Ovary (tissue), 9 donors: ENCODE measurements around the gene CPE. TPM values are rescaled to one million over a fixed set of nuclear protein-coding genes. Genes with fewer than 3 reads are reported as not detected.

Experiments used
- DNase-seq, 5 donors: peaks; one replicate each; pipeline ENCODE4 v3.0.0-alpha.2; 2019 to 2020
- H3K27ac ChIP-seq, 2 donors: fragments of 200-600 bp; one replicate each; pipeline versions ENCODE4 v1.5.1 to v1.8.0; 2019 to 2022
- H3K27me3 ChIP-seq: fragments of 200-600 bp; one replicate; pipeline ENCODE4 v1.8.0; 2022
- H3K36me3 ChIP-seq: fragments of 200-600 bp; sonication (generic); one replicate; pipeline ENCODE4 v1.5.1; 2019
- H3K4me1 ChIP-seq: one replicate; pipeline ENCODE4 v1.8.1; 2013; ENCODE audit warnings: mild to moderate bottlenecking, moderate library complexity; ENCODE audit not compliant: insufficient read depth
- H3K4me3 ChIP-seq: fragments of 200-600 bp; sonication (generic); one replicate; pipeline ENCODE4 v1.5.1; 2017
- H3K9me3 ChIP-seq, 2 donors: fragments of 200-600 bp in 1 of 2; sonication (generic) in 1 of 2; one replicate each; pipeline versions ENCODE4 v1.5.1 to v1.8.1; 2013 to 2019; ENCODE audit warnings: mild to moderate bottlenecking in 1 of 2, moderate library complexity in 1 of 2
- CTCF ChIP-seq, 3 donors: fragments of 450-650 bp in 2 of 3; fragments of 200-600 bp in 1 of 3; IDR thresholded peaks; one replicate each; pipeline versions ENCODE4 v1.5.1 to v1.8.0; 2016 to 2022; ENCODE audit warnings: antibody characterized with exemption in 3 of 3, mild to moderate bottlenecking in 1 of 3
- EP300 ChIP-seq: sonication (generic); formaldehyde crosslinking; IDR thresholded peaks from one replicate; pipeline ENCODE4 v1.6.1; 2017; ENCODE audit warnings: antibody characterized with exemption
- POLR2A ChIP-seq: fragments of 450-650 bp; IDR thresholded peaks from one replicate; pipeline ENCODE4 v1.6.1; 2017; ENCODE audit warnings: antibody characterized with exemption, mild to moderate bottlenecking, moderate library complexity
- WGBS, 3 donors: extraction: QIAGEN DNeasy Blood & Tissue Kit in 1 of 3; methylation state at CpG; one replicate each; pipeline versions ENCODE4 v1.1.5 to v1.1.7; 2013 to 2017; 5-methylcytosine and 5-hydroxymethylcytosine counted together
- intact Hi-C, 4 donors: fragments of 100-400 bp; cut with DNase I; formaldehyde crosslinking; loops; one replicate each; pipeline versions ENCODE4 v1.11.0 to v1.15.1; 2022 to 2023
- polyA plus RNA-seq, 2 donors: library from polyadenylated mRNA; stranded (reverse); fragments of 200-250 nt in 1 of 2; fragments of 350-450 nt in 1 of 2; fragmentation: Illumina TruSeq in 1 of 2; extraction: RNeasy Lipid Tissue Mini Kit (QIAGEN cat#74804) in 1 of 2; gene quantifications; one replicate each; pipeline ENCODE4 v1.2.3, GENCODE V29; 2013 to 2014
- total RNA-seq, 7 donors: library from RNA; depleted of rRNA in 2 of 7; stranded (reverse); fragments of >200 nt in 2 of 7; fragmentation: NEBNext Ultra II Directional in 3 of 7; extraction: Animal tissue kit (Norgen Biotek cat#: 25700) in 3 of 7; gene quantifications; one replicate each; pipeline versions ENCODE4 v1.1.0 to v1.2.4, GENCODE V29; 2016 to 2023
- donor health status: DM: no; HTN: no; CAD: no; lungs with moderate emphysema.
- donor health status: DM: no; HTN: no; CAD: no.
- donor health status: Bipolar disorder and iron deficiency.
- donor health status: DM: yes; HTN: yes; CAD: no.
- donor health status: DM: no; HTN: no; CAD: no.
- donor health status: DM: yes; HTN: yes; CAD: no.

Gene CPE
- total and polyA plus RNA-seq, 9 donors: 19.9 to 207 (median 69.2) TPM

- no peak for TF ChIP-seq EP300
- no peak for TF ChIP-seq POLR2A
- TF ChIP-seq CTCF (IDR thresholded peaks at IDR 0.05): no peak
- Histone ChIP-seq H3K36me3 (no peaks in the 10 kb centered on the region), H3K27me3 (no peaks in the 10 kb centered on the region), H3K9me3 (no peaks in the 10 kb centered on the region), H3K4me3 (no peak overlapping the region), H3K4me1 (no peaks in the 10 kb centered on the region), H3K27ac (no peak overlapping the region)
- intact Hi-C loops: no loop called here
- WGBS, 3 donors: 69 to 86% (median 83%) methylated on average over 2 of the region's 2 CpGs
- no peak for DNase-seq
These were observed 94.3 kb downstream of the CPE start for GRCh38 chr4:165472943-165473676.

GRCh38 chr4:165474784-165475705, 96.2 kb downstream of the CPE start:
- no peaks in the 10 kb centered on the region for H3K9me3 ChIP-seq
- no peaks in the 10 kb centered on the region for H3K36me3 ChIP-seq
- intact Hi-C loops: no loop called here
- TF ChIP-seq CTCF (IDR thresholded peaks at IDR 0.05) (no peak), POLR2A (no peak), EP300 (no peak)
- DNase-seq: no peak
- H3K27ac ChIP-seq: no peak overlapping the region
- WGBS, 3 donors: 86 to 93% (median 87%) methylated on average over 8 of the region's 8 CpGs
- H3K4me1 ChIP-seq: no peaks in the 10 kb centered on the region
- no peaks in the 10 kb centered on the region for H3K27me3 ChIP-seq
- no peak overlapping the region for H3K4me3 ChIP-seq

GRCh38 chr4:165475706-165476070, 96.9 kb downstream of the CPE start:
- Histone ChIP-seq H3K27me3 (no peaks in the 10 kb centered on the region), H3K4me1 (no peaks in the 10 kb centered on the region), H3K9me3 (no peaks in the 10 kb centered on the region), H3K27ac (no peak overlapping the region), H3K36me3 (no peaks in the 10 kb centered on the region), H3K4me3 (no peak overlapping the region)
- intact Hi-C loops: no loop called here
- DNase-seq: no peak
- TF ChIP-seq EP300: no peak
- WGBS, 3 donors: 96 to 100% (median 96%) methylated on average over 4 of the region's 4 CpGs

GRCh38 chr4:165476214-165477098, 97.6 kb downstream of the CPE start:
- no peaks in the 10 kb centered on the region for H3K4me1 ChIP-seq
- no peak for DNase-seq
- no peaks in the 10 kb centered on the region for H3K36me3 ChIP-seq
- no peaks in the 10 kb centered on the region for H3K9me3 ChIP-seq
- H3K4me3 ChIP-seq: no peak overlapping the region
- no peak overlapping the region for H3K27ac ChIP-seq
- TF ChIP-seq POLR2A: no peak
- TF ChIP-seq EP300: no peak
- TF ChIP-seq CTCF (IDR thresholded peaks at IDR 0.05): no peak
- intact Hi-C loops: no loop called here
- 91 to 95% (median 93%) methylated on average over 14 of the region's 14 CpGs for WGBS, 3 donors
- no peaks in the 10 kb centered on the region for H3K27me3 ChIP-seq
